22Rv1 (cell line): ENCODE results near the gene MDM1.

Experiments
- H3K27ac ChIP-seq: fragments of 450-650 bp; 2 replicates; pipeline ENCODE4 v1.5.1; 2017
- ZFX ChIP-seq: fragments of 450-650 bp; IDR thresholded peaks from 2 replicates; pipeline ENCODE4 v1.6.1; 2017; ENCODE audit warnings: antibody characterized with exemption, borderline replicate concordance
- TF ChIP-seq, protein P1 (sequence below): fragments of 450-650 bp; IDR thresholded peaks from 2 replicates; pipeline ENCODE4 v1.5.1; 2017; ENCODE audit warnings: mild to moderate bottlenecking

MDM1 gene

GRCh38 chr12:68270358-68270757, 61.8 kb downstream of the MDM1 start:
- TF ChIP-seq ZFX: no peak
- TF ChIP-seq, protein P1, sequence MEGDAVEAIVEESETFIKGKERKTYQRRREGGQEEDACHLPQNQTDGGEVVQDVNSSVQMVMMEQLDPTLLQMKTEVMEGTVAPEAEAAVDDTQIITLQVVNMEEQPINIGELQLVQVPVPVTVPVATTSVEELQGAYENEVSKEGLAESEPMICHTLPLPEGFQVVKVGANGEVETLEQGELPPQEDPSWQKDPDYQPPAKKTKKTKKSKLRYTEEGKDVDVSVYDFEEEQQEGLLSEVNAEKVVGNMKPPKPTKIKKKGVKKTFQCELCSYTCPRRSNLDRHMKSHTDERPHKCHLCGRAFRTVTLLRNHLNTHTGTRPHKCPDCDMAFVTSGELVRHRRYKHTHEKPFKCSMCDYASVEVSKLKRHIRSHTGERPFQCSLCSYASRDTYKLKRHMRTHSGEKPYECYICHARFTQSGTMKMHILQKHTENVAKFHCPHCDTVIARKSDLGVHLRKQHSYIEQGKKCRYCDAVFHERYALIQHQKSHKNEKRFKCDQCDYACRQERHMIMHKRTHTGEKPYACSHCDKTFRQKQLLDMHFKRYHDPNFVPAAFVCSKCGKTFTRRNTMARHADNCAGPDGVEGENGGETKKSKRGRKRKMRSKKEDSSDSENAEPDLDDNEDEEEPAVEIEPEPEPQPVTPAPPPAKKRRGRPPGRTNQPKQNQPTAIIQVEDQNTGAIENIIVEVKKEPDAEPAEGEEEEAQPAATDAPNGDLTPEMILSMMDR: no peak
- no peak overlapping the region for H3K27ac ChIP-seq

GRCh38 chr12:68269779-68270178, 62.4 kb downstream of the MDM1 start:
- TF ChIP-seq, protein P1: no peak
- TF ChIP-seq ZFX: no peak
- H3K27ac ChIP-seq: no peak overlapping the region

- H3K27ac ChIP-seq: no peak overlapping the region
- TF ChIP-seq ZFX: no peak
- TF ChIP-seq, protein P1: no peak
Measured at GRCh38 chr12:68268967-68269366, 63.2 kb downstream of the MDM1 start.

- no peak overlapping the region for H3K27ac ChIP-seq
- no peak for TF ChIP-seq ZFX
- TF ChIP-seq, protein P1: no peak
Measured at GRCh38 chr12:68267892-68268396, 64.2 kb downstream of the MDM1 start.

GRCh38 chr12:68264857-68265256, 67.3 kb downstream of the MDM1 start:
- no peak for TF ChIP-seq ZFX
- TF ChIP-seq, protein P1: no peak
- no peak overlapping the region for H3K27ac ChIP-seq

GRCh38 chr12:68264158-68264855, 67.9 kb downstream of the MDM1 start:
- no peak overlapping the region for H3K27ac ChIP-seq
- TF ChIP-seq, protein P1: no peak
- no peak for TF ChIP-seq ZFX

DNA sequence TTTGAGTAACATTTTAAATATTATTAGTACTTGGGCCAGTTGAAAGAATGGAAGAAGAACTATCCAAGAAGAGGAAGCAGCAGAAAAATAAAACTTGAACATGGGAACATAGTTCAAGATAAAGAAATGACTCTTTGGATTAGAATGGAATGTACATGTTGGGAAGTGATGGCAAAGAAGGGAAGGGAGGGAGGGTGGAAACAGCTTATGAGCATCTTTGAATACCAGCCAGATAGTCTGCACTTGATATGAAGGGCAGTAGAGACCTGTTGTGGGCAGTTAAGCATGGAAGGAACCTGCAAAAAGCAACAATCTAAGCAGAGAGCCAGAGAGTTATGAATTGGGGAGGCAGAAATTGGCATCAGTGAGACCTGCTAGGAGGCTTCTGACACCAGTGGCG, 68.8 kb downstream of the MDM1 start:
- no peak overlapping the region for H3K27ac ChIP-seq
- TF ChIP-seq, protein P1: no peak
- TF ChIP-seq ZFX: no peak
